Measurements from ENCODE around the gene COPS9.

GRCh38 chr2:240123821-240124650 is 12.1 kb downstream of the COPS9 start:
- TF ChIP-seq POLR2A (IDR thresholded peaks at IDR 0.05; ENCODE audit: low read depth) (no peak), EP300 (IDR thresholded peaks at IDR 0.05) (no peak), CTCF (IDR thresholded peaks at IDR 0.05) (no peak)

Data from esophagus muscularis mucosa (tissue), 4 donors.